Fibroblast of the aortic adventitia (primary cell): ENCODE data around the gene CNBP. TPM values are rescaled to one million over a fixed set of nuclear protein-coding genes. Genes with fewer than 3 reads are reported as not detected.

Experiments
- DNase-seq: peaks from one replicate; pipeline ENCODE4 v3.0.0-alpha.2; 2010; ENCODE audit warnings: low read depth
- H3K4me3 ChIP-seq: 2 replicates; pipeline ENCODE4 v1.5.1; 2011; ENCODE audit warnings: low read depth, mild to moderate bottlenecking, control low read depth, low read length, moderate library complexity
- total RNA-seq: library from RNA; depleted of rRNA; stranded (reverse); fragments of >200 nt; gene quantifications from 2 replicates; pipeline ENCODE4 v1.2.3, GENCODE V29; 2012; ENCODE audit warnings: low replicate concordance
- TF ChIP-seq, protein P1 (sequence below): IDR thresholded peaks from 2 replicates; pipeline ENCODE4 v1.5.1; 2011; ENCODE audit warnings: mild to moderate bottlenecking, low read length, control low read depth, inconsistent platforms; ENCODE audit not compliant: insufficient read depth

Gene CNBP
- total RNA-seq, 1 donor = 286 TPM

DNA sequence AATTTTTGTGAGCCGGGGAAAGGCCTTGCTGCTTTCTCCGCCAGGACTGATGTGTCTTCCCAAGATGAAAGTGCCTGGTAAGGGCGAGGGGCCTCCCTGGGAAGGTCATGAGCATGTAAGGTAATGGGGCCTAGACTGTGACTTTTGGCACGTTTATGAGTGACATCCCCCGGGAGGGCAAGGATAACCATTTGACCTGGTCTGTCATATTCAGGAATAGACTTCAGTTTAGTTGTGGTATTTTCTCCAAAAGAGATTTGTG, 631 bp upstream of the CNBP start:
- DNase-seq = no peak
- H3K4me3 ChIP-seq = peak overlapping the region; percentile 74
- TF ChIP-seq, protein P1, sequence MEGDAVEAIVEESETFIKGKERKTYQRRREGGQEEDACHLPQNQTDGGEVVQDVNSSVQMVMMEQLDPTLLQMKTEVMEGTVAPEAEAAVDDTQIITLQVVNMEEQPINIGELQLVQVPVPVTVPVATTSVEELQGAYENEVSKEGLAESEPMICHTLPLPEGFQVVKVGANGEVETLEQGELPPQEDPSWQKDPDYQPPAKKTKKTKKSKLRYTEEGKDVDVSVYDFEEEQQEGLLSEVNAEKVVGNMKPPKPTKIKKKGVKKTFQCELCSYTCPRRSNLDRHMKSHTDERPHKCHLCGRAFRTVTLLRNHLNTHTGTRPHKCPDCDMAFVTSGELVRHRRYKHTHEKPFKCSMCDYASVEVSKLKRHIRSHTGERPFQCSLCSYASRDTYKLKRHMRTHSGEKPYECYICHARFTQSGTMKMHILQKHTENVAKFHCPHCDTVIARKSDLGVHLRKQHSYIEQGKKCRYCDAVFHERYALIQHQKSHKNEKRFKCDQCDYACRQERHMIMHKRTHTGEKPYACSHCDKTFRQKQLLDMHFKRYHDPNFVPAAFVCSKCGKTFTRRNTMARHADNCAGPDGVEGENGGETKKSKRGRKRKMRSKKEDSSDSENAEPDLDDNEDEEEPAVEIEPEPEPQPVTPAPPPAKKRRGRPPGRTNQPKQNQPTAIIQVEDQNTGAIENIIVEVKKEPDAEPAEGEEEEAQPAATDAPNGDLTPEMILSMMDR = no peak

- TF ChIP-seq, protein P1 = no peak
- peak; percentile 42 for DNase-seq
- H3K4me3 ChIP-seq = peak overlapping the region; percentile 96
Measured at GRCh38 chr3:129182390-129183185, 1.1 kb downstream of the CNBP start.

DNA sequence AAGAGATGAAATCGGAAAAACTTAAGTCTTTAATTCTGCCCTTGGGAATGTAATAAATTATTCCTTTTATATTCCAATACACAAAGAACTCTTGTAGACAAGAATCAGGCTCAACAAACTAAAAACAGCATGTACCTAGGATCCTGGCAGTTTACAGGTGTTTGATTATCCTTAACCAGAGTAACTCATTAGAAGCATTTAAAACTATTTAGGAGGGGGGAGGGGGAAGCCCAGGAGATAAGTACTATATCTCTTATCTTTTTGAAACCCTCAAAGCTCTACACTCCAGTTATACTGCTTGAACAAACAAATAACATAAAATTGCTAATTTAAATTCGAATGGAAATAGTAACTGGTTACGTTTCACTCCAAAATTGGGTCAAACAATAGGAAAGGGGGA, 1.9 kb downstream of the CNBP start:
- peak overlapping the region; percentile 96 for H3K4me3 ChIP-seq
- TF ChIP-seq, protein P1 = no peak
- no peak for DNase-seq

DNA sequence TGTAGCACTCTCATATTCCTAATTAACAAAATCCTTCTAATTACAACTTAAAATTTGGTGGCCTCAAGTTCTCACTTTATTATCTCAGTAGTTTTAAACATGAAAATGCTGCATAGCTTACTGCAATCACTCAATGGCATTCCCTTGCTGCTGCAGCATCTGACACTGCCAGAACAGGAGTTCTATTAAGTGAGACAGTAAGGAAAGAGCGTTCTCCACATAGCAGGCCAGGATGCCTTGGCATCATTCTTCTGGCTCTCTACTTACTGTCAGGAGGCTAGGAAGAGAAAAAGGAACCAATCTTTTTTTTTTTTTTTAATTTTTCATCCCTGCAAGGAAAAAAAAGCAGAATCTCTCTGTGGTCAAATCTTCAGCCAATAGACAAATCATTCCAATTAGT, 3.2 kb downstream of the CNBP start:
- peak; percentile 46 for DNase-seq
- H3K4me3 ChIP-seq = peak overlapping the region; percentile 37
- TF ChIP-seq, protein P1 = no peak

- no peak overlapping the region for H3K4me3 ChIP-seq
- DNase-seq = no peak
- TF ChIP-seq, protein P1 = no peak
Measured at GRCh38 chr3:129176051-129176450, 7.6 kb downstream of the CNBP start.

- H3K4me3 ChIP-seq = no peak overlapping the region
- TF ChIP-seq, protein P1 = no peak
- no peak for DNase-seq
Measured at GRCh38 chr3:129173725-129174124, 10.0 kb downstream of the CNBP start.

GRCh38 chr3:129173206-129173605, 10.5 kb downstream of the CNBP start:
- no peak for DNase-seq
- H3K4me3 ChIP-seq = no peak overlapping the region
- TF ChIP-seq, protein P1 = no peak
